DND-41 (cell line): ENCODE measurements around the gene ATF4.

ENCODE experiments used
- CTCF ChIP-seq: IDR thresholded peaks from 2 replicates; pipeline ENCODE4 v1.5.1; 2012; ENCODE audit warnings: borderline replicate concordance, low read length, moderate library complexity, mild to moderate bottlenecking; ENCODE audit not compliant: poor library complexity, severe bottlenecking; ENCODE audit errors: extremely low read depth
- EZH2 ChIP-seq: IDR thresholded peaks from 3 replicates; pipeline ENCODE4 v1.6.1; 2012; ENCODE audit warnings: borderline replicate concordance, low read depth, mild to moderate bottlenecking, moderate library complexity, low read length, inconsistent platforms; ENCODE audit not compliant: severe bottlenecking

DNA sequence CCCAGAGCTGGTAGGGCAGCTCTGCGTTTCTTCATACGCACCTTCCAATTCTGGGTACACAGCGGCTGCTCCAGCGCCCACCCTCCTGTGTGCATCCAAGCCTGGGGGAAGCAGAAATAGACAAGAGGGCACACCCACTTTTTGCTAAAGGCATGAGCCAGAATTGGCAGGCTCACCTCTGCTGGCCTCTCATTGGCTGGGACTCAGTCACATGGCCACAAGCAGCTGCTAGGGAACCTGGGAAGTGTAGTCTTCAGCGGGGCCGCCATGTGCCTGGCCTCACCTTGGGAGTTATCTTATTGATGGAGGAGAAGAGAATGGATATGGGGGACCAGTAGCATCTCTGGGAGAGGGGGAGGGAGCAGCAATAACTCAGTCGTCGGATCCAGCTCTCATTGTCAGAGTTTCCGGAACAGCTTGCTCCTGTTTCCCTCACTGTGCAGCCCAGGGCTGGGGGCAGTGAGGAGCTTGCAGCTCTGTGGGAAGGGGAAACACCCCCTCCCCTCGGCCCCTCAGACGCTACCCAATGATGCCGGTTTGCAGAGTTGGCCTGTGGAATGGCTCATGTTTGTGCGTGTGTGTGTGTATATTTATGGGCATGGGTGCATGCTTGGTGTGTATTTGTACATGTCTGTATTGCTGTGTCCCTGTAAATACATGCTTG, 30.1 kb upstream of the ATF4 start:
- TF ChIP-seq CTCF (no peak), EZH2 (no peak)
